ENCODE measurements around the gene ICAM3.

DNA sequence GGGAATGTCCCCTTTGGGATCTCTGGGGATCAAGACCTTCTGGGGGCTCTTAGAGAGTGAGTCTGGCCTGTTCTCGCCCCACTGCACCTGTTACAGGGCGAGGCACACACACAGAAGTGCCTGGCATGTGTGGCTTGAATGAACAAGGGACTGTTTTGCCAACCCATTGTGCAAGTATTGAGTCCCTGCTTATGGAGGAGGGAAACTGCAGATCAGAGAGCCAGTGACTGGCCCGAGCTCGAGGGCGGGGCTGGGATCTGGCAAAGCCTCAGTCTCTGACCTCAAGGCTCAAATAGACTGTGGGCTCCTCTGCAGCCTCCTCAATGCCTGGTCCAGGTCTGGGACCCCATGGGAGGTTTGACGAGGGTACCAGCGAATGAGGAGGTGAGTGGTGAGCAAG lies 11.6 kb downstream of the ICAM3 start:
- TF ChIP-seq EZH2 (IDR thresholded peaks at IDR 0.05; ENCODE audit: insufficient read depth, poor library complexity, severe bottlenecking), result no peak
- no peak for TF ChIP-seq EZH2phosphoT487 (IDR thresholded peaks at IDR 0.05; ENCODE audit: insufficient read depth, low read depth)
